Esophagus (tissue), 2 donors: ENCODE data around the gene TNNI3K. TPM values are rescaled to one million over a fixed set of nuclear protein-coding genes. Genes with fewer than 3 reads are reported as not detected.

Experiments
- H3K27ac ChIP-seq, 2 donors: one replicate each; pipeline ENCODE4 v1.5.1; 2013; ENCODE audit warnings: low read depth in 2 of 2, mild to moderate bottlenecking in 2 of 2, inconsistent platforms in 1 of 2, low read length in 1 of 2, moderate library complexity in 1 of 2
- H3K27me3 ChIP-seq, 2 donors: one replicate each; pipeline ENCODE4 v1.6.1; 2013; ENCODE audit warnings: low read length in 2 of 2, control low read depth in 1 of 2, mild to moderate bottlenecking in 1 of 2; ENCODE audit not compliant: insufficient read depth in 2 of 2, control insufficient read depth in 1 of 2
- H3K36me3 ChIP-seq, 2 donors: one replicate each; pipeline ENCODE4 v1.6.1; 2013; ENCODE audit warnings: low read length in 1 of 2; ENCODE audit not compliant: control insufficient read depth in 2 of 2, insufficient read depth in 2 of 2
- H3K4me1 ChIP-seq, 2 donors: one replicate each; pipeline ENCODE4 v1.6.1; 2013; ENCODE audit warnings: low read length in 1 of 2; ENCODE audit not compliant: control insufficient read depth in 2 of 2, insufficient read depth in 2 of 2
- H3K4me3 ChIP-seq, 2 donors: one replicate each; pipeline ENCODE4 v1.5.1; 2013; ENCODE audit warnings: low read length in 2 of 2, mild to moderate bottlenecking in 2 of 2, low read depth in 1 of 2, moderate library complexity in 1 of 2
- H3K9me3 ChIP-seq, 2 donors: one replicate each; pipeline ENCODE4 v1.6.1; 2013; ENCODE audit warnings: mild to moderate bottlenecking in 2 of 2, low read depth in 1 of 2, low read length in 1 of 2, moderate library complexity in 1 of 2; ENCODE audit not compliant: control insufficient read depth in 2 of 2, insufficient read depth in 1 of 2
- WGBS, 2 donors: extraction: QIAGEN DNeasy Blood & Tissue Kit; methylation state at CpG; one replicate each; pipeline ENCODE4 v1.1.7; 2013; 5-methylcytosine and 5-hydroxymethylcytosine counted together
- polyA plus RNA-seq, 2 donors: library from polyadenylated mRNA; stranded (reverse); fragments of 200-250 nt; gene quantifications; one replicate each; pipeline ENCODE4 v1.2.3, GENCODE V29; 2013
- donor health status: healthy with polysubstance abuse.
- donor health status: Bipolar disorder and iron deficiency.

Gene TNNI3K
- polyA plus RNA-seq, 2 donors: 0.35 to 0.41 TPM

DNA sequence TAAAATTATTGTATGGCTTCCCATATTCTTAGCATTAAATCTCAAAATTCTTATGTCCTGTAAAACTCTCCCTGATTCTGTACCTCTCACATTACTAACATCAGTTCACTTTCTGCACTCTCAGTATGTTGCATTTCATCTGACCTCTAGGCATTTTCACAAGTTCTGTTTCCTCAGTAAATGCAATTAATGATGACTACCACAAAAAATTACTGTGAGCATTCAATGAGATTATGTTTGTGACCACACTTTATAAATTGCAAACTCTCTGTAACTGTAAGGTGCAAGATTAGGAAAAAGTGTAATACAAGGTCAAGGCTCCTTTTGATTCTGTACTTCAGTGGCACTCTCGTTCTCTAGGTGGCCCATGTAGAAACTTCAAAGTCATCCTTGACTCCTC lies 216.8 kb downstream of the TNNI3K start:
- H3K4me1 ChIP-seq: no peaks in the 10 kb centered on the region
- 63 to 71% methylated on average over 1 of the region's 1 CpG for WGBS, 2 donors
- no peaks in the 10 kb centered on the region for H3K36me3 ChIP-seq
- H3K9me3 ChIP-seq: peaks cover 0 to 2% of the 10 kb centered on the region in 2 donors
- no peak overlapping the region for H3K4me3 ChIP-seq
- no peaks in the 10 kb centered on the region for H3K27me3 ChIP-seq
- no peak overlapping the region for H3K27ac ChIP-seq

- no peak overlapping the region for H3K4me3 ChIP-seq
- H3K27me3 ChIP-seq: no peaks in the 10 kb centered on the region
- H3K36me3 ChIP-seq: no peaks in the 10 kb centered on the region
- H3K9me3 ChIP-seq: peaks cover 0 to 2% of the 10 kb centered on the region in 2 donors
- H3K27ac ChIP-seq: no peak overlapping the region
- H3K4me1 ChIP-seq: no peaks in the 10 kb centered on the region
- WGBS, 2 donors: 70 to 74% methylated on average over 2 of the region's 2 CpGs
These were observed 218.1 kb downstream of the TNNI3K start for GRCh38 chr1:74453277-74453676.

DNA sequence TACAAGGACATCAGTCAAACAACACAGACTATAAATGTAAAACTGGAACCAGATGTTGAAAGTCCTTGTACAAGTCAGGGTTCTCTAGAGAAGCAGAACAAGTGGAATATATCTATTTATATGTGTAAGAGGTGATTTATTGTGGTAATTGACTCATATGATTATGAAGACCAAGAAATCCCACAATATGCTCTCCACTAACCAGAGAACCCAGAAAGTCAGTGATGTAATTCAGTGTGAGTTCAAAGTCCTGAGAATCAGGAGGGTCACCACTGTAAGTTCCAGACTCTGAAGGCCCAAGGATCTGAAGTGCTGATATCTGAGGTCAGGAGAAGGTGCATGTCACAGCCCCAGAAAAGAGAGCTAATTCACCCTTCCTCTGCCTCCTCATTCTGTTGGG lies 220.2 kb downstream of the TNNI3K start:
- Histone ChIP-seq H3K9me3 (peaks cover 0 to 2% of the 10 kb centered on the region in 2 donors), H3K4me3 (no peak overlapping the region), H3K4me1 (no peaks in the 10 kb centered on the region), H3K27me3 (no peaks in the 10 kb centered on the region), H3K27ac (no peak overlapping the region), H3K36me3 (no peaks in the 10 kb centered on the region)

- no peaks in the 10 kb centered on the region for H3K4me1 ChIP-seq
- H3K36me3 ChIP-seq: no peaks in the 10 kb centered on the region
- H3K9me3 ChIP-seq: peaks cover 0 to 2% of the 10 kb centered on the region in 2 donors
- no peak overlapping the region for H3K4me3 ChIP-seq
- 61 to 68% methylated on average over 2 of the region's 2 CpGs for WGBS, 2 donors
- H3K27me3 ChIP-seq: no peaks in the 10 kb centered on the region
- H3K27ac ChIP-seq: no peak overlapping the region
These were observed 222.1 kb downstream of the TNNI3K start for GRCh38 chr1:74457253-74457652.

GRCh38 chr1:74463333-74463988 lies 228.3 kb downstream of the TNNI3K start:
- H3K4me1 ChIP-seq: no peaks in the 10 kb centered on the region
- no peak overlapping the region for H3K27ac ChIP-seq
- H3K9me3 ChIP-seq: no peaks in the 10 kb centered on the region
- H3K27me3 ChIP-seq: no peaks in the 10 kb centered on the region
- H3K36me3 ChIP-seq: no peaks in the 10 kb centered on the region
- no peak overlapping the region for H3K4me3 ChIP-seq
- 59% methylated on average over 9 of the region's 9 CpGs for WGBS, 2 donors

GRCh38 chr1:74464037-74464436 lies 228.8 kb downstream of the TNNI3K start:
- WGBS, 2 donors: 76 to 77% methylated on average over 6 of the region's 6 CpGs
- Histone ChIP-seq H3K9me3 (no peaks in the 10 kb centered on the region), H3K4me3 (no peak overlapping the region), H3K27ac (no peak overlapping the region), H3K4me1 (no peaks in the 10 kb centered on the region), H3K27me3 (no peaks in the 10 kb centered on the region), H3K36me3 (no peaks in the 10 kb centered on the region)

DNA sequence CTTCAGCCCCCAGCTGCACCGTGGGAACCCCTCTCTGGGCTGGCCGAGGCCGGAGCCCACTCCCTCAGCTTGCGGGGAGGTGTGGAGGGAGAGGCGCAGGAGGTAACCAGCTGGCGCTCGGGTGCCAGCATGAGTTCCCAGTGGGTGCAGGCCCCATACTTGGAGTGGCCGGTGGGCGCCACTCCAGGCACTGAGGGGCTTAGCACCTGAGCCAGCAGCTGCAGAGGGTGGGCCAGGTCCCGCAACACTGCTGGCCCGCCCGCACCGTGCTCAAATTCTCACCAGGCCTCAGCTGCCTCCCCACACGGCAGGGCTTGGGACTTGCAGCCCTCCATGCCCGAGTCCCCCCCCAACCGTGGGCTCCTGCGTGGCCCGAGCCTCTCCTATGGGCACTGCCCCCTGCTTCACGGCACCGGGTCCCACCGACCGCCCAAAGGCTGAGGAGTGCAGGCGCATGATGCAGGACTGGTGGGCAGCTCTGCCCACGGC lies 230.1 kb downstream of the TNNI3K start:
- no peaks in the 10 kb centered on the region for H3K9me3 ChIP-seq
- H3K27me3 ChIP-seq: no peaks in the 10 kb centered on the region
- H3K27ac ChIP-seq: no peak overlapping the region
- WGBS, 2 donors: 93 to 95% methylated on average over 24 of the region's 24 CpGs
- H3K36me3 ChIP-seq: no peaks in the 10 kb centered on the region
- H3K4me1 ChIP-seq: no peaks in the 10 kb centered on the region
- no peak overlapping the region for H3K4me3 ChIP-seq

DNA sequence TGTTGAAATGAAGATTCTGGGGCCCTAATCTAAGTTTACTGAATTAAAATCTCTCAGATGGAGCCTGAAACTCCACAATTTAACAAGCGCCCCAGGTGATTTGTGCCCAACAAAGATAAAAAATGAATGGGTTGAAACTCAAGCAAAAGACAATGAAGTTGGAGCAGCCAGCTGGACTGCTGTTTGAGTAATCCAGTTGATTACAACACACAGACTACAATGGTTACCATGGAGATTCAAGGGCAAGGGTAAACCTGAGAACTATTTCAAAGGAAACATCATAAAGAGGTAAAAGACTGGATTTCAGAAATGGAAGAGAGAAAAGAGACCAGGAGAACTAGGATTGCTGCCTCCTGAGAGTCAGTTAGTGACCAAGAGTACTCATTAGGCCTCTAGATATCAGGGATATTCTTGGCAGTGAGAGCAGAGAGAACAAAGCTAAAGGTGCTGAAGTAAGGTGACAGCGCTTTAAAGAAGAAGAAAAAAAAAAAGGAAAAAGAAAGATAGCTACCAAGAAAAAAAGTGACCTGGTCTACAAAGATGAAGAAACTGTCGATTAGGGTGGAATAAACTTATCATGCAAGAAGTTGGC lies 232.7 kb downstream of the TNNI3K start:
- no peaks in the 10 kb centered on the region for H3K36me3 ChIP-seq
- no peaks in the 10 kb centered on the region for H3K9me3 ChIP-seq
- H3K4me1 ChIP-seq: no peaks in the 10 kb centered on the region
- 73 to 74% methylated on average over 3 of the region's 3 CpGs for WGBS, 2 donors
- no peaks in the 10 kb centered on the region for H3K27me3 ChIP-seq
- H3K27ac ChIP-seq: no peak overlapping the region
- H3K4me3 ChIP-seq: no peak overlapping the region

GRCh38 chr1:74468982-74469603 lies 233.9 kb downstream of the TNNI3K start:
- Histone ChIP-seq H3K4me1 (no peaks in the 10 kb centered on the region), H3K27me3 (no peaks in the 10 kb centered on the region), H3K27ac (no peak overlapping the region), H3K9me3 (no peaks in the 10 kb centered on the region), H3K36me3 (no peaks in the 10 kb centered on the region), H3K4me3 (no peak overlapping the region)
- WGBS, 2 donors: 7 to 11% methylated on average over 2 of the region's 2 CpGs
